Measurements from ENCODE around the gene ANKRD18B.
A peak's percentile ranks its signal among the peaks of the same experiment; 100 is the strongest.

DNA sequence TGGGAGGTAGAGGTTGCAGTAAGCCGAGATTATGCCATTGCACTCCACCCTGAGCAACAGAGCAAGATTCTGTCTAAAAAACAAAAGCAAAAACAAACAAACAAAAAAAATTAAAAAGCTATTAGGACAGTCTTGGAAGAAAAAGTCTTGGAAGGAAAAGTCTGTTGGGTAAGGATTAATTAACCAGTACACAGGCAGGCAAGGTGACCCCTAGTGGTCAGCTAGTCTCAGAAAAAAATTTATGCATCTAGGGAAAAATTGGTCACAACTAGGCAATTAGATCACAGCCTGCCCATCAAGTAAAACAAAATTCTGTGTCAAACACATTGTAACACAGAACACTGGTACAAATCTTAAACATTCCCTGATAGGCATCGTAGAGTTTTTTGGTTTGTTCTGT is 6.7 kb upstream of the ANKRD18B start:
- TF ChIP-seq GABPA (IDR thresholded peaks at IDR 0.05; ENCODE audit: low read depth) (no peak), POLR2AphosphoS5 (IDR thresholded peaks at IDR 0.05; ENCODE audit: low read depth) (no peak)
- TF ChIP-seq, protein P1, sequence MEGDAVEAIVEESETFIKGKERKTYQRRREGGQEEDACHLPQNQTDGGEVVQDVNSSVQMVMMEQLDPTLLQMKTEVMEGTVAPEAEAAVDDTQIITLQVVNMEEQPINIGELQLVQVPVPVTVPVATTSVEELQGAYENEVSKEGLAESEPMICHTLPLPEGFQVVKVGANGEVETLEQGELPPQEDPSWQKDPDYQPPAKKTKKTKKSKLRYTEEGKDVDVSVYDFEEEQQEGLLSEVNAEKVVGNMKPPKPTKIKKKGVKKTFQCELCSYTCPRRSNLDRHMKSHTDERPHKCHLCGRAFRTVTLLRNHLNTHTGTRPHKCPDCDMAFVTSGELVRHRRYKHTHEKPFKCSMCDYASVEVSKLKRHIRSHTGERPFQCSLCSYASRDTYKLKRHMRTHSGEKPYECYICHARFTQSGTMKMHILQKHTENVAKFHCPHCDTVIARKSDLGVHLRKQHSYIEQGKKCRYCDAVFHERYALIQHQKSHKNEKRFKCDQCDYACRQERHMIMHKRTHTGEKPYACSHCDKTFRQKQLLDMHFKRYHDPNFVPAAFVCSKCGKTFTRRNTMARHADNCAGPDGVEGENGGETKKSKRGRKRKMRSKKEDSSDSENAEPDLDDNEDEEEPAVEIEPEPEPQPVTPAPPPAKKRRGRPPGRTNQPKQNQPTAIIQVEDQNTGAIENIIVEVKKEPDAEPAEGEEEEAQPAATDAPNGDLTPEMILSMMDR (IDR thresholded peaks at IDR 0.05; ENCODE audit: insufficient read depth, low read length), result peak; percentile 1
- TF ChIP-seq, protein P2, sequence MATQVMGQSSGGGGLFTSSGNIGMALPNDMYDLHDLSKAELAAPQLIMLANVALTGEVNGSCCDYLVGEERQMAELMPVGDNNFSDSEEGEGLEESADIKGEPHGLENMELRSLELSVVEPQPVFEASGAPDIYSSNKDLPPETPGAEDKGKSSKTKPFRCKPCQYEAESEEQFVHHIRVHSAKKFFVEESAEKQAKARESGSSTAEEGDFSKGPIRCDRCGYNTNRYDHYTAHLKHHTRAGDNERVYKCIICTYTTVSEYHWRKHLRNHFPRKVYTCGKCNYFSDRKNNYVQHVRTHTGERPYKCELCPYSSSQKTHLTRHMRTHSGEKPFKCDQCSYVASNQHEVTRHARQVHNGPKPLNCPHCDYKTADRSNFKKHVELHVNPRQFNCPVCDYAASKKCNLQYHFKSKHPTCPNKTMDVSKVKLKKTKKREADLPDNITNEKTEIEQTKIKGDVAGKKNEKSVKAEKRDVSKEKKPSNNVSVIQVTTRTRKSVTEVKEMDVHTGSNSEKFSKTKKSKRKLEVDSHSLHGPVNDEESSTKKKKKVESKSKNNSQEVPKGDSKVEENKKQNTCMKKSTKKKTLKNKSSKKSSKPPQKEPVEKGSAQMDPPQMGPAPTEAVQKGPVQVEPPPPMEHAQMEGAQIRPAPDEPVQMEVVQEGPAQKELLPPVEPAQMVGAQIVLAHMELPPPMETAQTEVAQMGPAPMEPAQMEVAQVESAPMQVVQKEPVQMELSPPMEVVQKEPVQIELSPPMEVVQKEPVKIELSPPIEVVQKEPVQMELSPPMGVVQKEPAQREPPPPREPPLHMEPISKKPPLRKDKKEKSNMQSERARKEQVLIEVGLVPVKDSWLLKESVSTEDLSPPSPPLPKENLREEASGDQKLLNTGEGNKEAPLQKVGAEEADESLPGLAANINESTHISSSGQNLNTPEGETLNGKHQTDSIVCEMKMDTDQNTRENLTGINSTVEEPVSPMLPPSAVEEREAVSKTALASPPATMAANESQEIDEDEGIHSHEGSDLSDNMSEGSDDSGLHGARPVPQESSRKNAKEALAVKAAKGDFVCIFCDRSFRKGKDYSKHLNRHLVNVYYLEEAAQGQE (IDR thresholded peaks at IDR 0.05; ENCODE audit: insufficient replicate concordance, low read depth), result no peak
